GM12878 (cell line): Measurements from ENCODE around the gene RPS3A. TPM values are rescaled to one million over a fixed set of nuclear protein-coding genes. Genes with fewer than 3 reads are reported as not detected.

Source experiments
- BHLHE40 ChIP-seq, 2 experiments: fragments of 450-650 bp in 1 of 2; IDR thresholded peaks; 2 replicates each; pipeline ENCODE4 v1.6.1; 2011 to 2017; ENCODE audit warnings: low read depth in 2 of 2, borderline replicate concordance in 1 of 2, improper control_type of control experiment in 1 of 2, low read length in 1 of 2, mild to moderate bottlenecking in 1 of 2
- CHD1 ChIP-seq: IDR thresholded peaks from 2 replicates; pipeline ENCODE4 v1.6.1; 2012; ENCODE audit warnings: low read depth, low read length, improper control_type of control experiment
- DPF2 ChIP-seq: fragments of 450-650 bp; IDR thresholded peaks from 2 replicates; pipeline ENCODE4 v1.6.1; 2017; ENCODE audit warnings: mild to moderate bottlenecking
- ESRRA ChIP-seq: IDR thresholded peaks from 2 replicates; pipeline ENCODE4 v1.6.1; 2012; ENCODE audit warnings: mild to moderate bottlenecking, low read length, improper control_type of control experiment
- FOXM1 ChIP-seq: IDR thresholded peaks from 2 replicates; pipeline ENCODE4 v1.6.1; 2012; ENCODE audit warnings: low read depth, mild to moderate bottlenecking, inconsistent platforms, low read length, moderate library complexity
- GATAD2B ChIP-seq: fragments of 450-650 bp; conservative IDR thresholded peaks from 2 replicates; pipeline ENCODE4 v1.6.1; 2017; ENCODE audit warnings: low read depth, mild to moderate bottlenecking, moderate library complexity
- JUND ChIP-seq: IDR thresholded peaks from 2 replicates; pipeline ENCODE4 v1.6.1; 2012; ENCODE audit warnings: low read depth, mild to moderate bottlenecking, low read length, improper control_type of control experiment, moderate library complexity
- NFYB ChIP-seq: IDR thresholded peaks from 2 replicates; pipeline ENCODE4 v1.6.1; 2011; ENCODE audit warnings: low read depth, mild to moderate bottlenecking, low read length, improper control_type of control experiment, moderate library complexity; ENCODE audit not compliant: insufficient read depth
- POLR2AphosphoS2 ChIP-seq: IDR thresholded peaks from 2 replicates; pipeline ENCODE4 v1.6.1; 2011; ENCODE audit warnings: low read depth, mild to moderate bottlenecking, low read length, improper control_type of control experiment, moderate library complexity
- RFX5 ChIP-seq: IDR thresholded peaks from 2 replicates; pipeline ENCODE4 v1.6.1; 2011; ENCODE audit warnings: low read depth, low read length, improper control_type of control experiment
- WRNIP1 ChIP-seq: IDR thresholded peaks from 2 replicates; pipeline ENCODE4 v1.6.1; 2011; ENCODE audit warnings: low read depth, low read length, improper control_type of control experiment, borderline replicate concordance
- polyA plus RNA-seq, 11 experiments: library from polyadenylated mRNA; depleted of rRNA in 4 of 11; unstranded in 6 of 11; stranded (reverse) in 5 of 11; fragments of >200 nt; fragmentation: Nextera tagmentation in 4 of 11; fragmentation: Illumina TruSeq in 1 of 11; extraction: Ambion mirVana in 4 of 11; extraction: Trizol in 1 of 11; gene quantifications; 1 replicate in 1 of 11; 2 replicates in 10 of 11; pipeline versions ENCODE4 v1.2.1 to v1.2.3, GENCODE V29; 2011 to 2016; ENCODE audit warnings: inconsistent platforms in 2 of 11, missing spikeins in 2 of 11, low read depth in 1 of 11
- total RNA-seq, 4 experiments: library from RNA; depleted of rRNA in 3 of 4; stranded (reverse); fragments of >200 nt in 3 of 4; fragmentation: Illumina TruSeq in 1 of 4; extraction: Trizol in 1 of 4; gene quantifications; 2 replicates each; pipeline versions ENCODE4 v1.2.1 to v1.2.3, GENCODE V29; 2013 to 2021
- TF ChIP-seq, protein P1 (sequence below): IDR thresholded peaks from 2 replicates; pipeline ENCODE4 v1.6.1; 2011; ENCODE audit warnings: borderline replicate concordance, low read depth, mild to moderate bottlenecking, moderate library complexity, mixed read lengths, low read length; ENCODE audit not compliant: insufficient read depth; ENCODE audit errors: extremely low read length
- TF ChIP-seq, protein P2 (sequence below): fragments of 450-650 bp; IDR thresholded peaks from 2 replicates; pipeline ENCODE4 v1.6.1; 2017; ENCODE audit warnings: borderline replicate concordance
- TF ChIP-seq, protein P3 (sequence below): IDR thresholded peaks from 2 replicates; pipeline ENCODE4 v1.6.1; 2012; ENCODE audit warnings: low read depth, low read length, improper control_type of control experiment
- TF ChIP-seq, protein P4 (sequence below): fragments of 450-650 bp; IDR thresholded peaks from 2 replicates; pipeline ENCODE4 v1.6.1; 2014; ENCODE audit warnings: mild to moderate bottlenecking
- TF ChIP-seq, protein P5 (sequence below): fragments of 150-350 bp; IDR thresholded peaks from 2 replicates; pipeline ENCODE4 v1.6.1; 2016; ENCODE audit warnings: low read depth, low read length
- TF ChIP-seq, protein P6 (sequence below): fragments of 450-650 bp; formaldehyde crosslinking; IDR thresholded peaks from 2 replicates; pipeline ENCODE4 v1.4.0; 2022; ENCODE audit warnings: mild to moderate bottlenecking, moderate library complexity

RPS3A gene
- total and polyA plus RNA-seq, 10 of the 15 experiments (the other 5 are each of a cell fraction or from before 2014, with no cell fraction given) = 1,754 to 5,827 (median 3,527) TPM

DNA sequence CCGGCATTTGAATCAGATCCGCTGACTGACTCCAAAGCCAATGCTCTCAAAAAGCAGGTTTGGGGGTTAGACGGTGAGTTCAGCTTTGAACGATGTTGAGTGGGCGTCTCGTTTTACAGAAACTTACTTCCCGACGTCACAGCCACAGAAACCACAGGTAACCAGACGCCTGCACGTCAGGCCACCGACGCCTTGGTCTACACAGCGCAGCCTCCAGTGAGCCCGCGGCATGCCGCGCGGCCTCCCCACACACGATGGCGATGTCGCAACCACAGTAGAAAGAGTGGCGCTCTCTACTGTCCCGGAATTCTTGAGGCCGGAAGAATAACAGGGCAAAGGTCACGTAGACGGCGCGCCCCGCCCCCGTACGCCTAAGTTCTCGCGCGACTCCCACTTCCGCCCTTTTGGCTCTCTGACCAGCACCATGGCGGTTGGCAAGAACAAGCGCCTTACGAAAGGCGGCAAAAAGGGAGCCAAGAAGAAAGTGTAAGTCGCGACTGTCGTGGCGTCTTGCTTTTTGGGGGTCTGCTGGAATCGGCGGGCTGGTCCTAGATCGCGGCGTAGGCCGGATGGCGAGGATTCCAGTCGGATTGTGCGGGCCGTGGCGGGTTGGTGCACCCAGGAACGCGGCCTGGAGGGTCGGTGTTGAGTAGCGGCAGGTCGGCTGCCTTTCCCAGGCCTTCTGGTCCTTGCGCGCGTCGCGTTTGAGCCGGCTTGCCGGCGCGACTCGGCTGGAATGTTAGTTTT, at the start of gene RPS3A (continued):
- TF ChIP-seq, protein P1, sequence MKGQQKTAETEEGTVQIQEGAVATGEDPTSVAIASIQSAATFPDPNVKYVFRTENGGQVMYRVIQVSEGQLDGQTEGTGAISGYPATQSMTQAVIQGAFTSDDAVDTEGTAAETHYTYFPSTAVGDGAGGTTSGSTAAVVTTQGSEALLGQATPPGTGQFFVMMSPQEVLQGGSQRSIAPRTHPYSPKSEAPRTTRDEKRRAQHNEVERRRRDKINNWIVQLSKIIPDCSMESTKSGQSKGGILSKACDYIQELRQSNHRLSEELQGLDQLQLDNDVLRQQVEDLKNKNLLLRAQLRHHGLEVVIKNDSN = no peak
- TF ChIP-seq DPF2 = no peak; the same call in 1 of the 2 replicates
- peak; percentile 77 to 85; a peak in 3 of 4 replicates for TF ChIP-seq BHLHE40 (IDR thresholded peaks at IDR 0.05; ENCODE audit: borderline replicate concordance in 1 of 2, low read depth in 2 of 2, low read length in 1 of 2)
- TF ChIP-seq, protein P2, sequence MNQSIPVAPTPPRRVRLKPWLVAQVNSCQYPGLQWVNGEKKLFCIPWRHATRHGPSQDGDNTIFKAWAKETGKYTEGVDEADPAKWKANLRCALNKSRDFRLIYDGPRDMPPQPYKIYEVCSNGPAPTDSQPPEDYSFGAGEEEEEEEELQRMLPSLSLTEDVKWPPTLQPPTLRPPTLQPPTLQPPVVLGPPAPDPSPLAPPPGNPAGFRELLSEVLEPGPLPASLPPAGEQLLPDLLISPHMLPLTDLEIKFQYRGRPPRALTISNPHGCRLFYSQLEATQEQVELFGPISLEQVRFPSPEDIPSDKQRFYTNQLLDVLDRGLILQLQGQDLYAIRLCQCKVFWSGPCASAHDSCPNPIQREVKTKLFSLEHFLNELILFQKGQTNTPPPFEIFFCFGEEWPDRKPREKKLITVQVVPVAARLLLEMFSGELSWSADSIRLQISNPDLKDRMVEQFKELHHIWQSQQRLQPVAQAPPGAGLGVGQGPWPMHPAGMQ = 0 out of 2 replicates have a peak, but pooled peaks have one; percentile 8
- no peak for TF ChIP-seq JUND
- TF ChIP-seq GATAD2B = no peak; the same call in 1 of the 2 replicates
- TF ChIP-seq NFYB = no peak
- no peak for TF ChIP-seq CHD1
- no peak; the same call in 1 of the 2 replicates for TF ChIP-seq ESRRA
- TF ChIP-seq RFX5 = 0 out of 2 replicates have a peak, but pooled peaks have one; percentile 31
- TF ChIP-seq FOXM1 = peak; percentile 91
- TF ChIP-seq, protein P3, sequence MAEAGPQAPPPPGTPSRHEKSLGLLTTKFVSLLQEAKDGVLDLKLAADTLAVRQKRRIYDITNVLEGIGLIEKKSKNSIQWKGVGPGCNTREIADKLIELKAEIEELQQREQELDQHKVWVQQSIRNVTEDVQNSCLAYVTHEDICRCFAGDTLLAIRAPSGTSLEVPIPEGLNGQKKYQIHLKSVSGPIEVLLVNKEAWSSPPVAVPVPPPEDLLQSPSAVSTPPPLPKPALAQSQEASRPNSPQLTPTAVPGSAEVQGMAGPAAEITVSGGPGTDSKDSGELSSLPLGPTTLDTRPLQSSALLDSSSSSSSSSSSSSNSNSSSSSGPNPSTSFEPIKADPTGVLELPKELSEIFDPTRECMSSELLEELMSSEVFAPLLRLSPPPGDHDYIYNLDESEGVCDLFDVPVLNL = no peak; the same call in 1 of the 2 replicates
- TF ChIP-seq, protein P4, sequence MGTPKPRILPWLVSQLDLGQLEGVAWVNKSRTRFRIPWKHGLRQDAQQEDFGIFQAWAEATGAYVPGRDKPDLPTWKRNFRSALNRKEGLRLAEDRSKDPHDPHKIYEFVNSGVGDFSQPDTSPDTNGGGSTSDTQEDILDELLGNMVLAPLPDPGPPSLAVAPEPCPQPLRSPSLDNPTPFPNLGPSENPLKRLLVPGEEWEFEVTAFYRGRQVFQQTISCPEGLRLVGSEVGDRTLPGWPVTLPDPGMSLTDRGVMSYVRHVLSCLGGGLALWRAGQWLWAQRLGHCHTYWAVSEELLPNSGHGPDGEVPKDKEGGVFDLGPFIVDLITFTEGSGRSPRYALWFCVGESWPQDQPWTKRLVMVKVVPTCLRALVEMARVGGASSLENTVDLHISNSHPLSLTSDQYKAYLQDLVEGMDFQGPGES = no peak
- TF ChIP-seq, protein P5, sequence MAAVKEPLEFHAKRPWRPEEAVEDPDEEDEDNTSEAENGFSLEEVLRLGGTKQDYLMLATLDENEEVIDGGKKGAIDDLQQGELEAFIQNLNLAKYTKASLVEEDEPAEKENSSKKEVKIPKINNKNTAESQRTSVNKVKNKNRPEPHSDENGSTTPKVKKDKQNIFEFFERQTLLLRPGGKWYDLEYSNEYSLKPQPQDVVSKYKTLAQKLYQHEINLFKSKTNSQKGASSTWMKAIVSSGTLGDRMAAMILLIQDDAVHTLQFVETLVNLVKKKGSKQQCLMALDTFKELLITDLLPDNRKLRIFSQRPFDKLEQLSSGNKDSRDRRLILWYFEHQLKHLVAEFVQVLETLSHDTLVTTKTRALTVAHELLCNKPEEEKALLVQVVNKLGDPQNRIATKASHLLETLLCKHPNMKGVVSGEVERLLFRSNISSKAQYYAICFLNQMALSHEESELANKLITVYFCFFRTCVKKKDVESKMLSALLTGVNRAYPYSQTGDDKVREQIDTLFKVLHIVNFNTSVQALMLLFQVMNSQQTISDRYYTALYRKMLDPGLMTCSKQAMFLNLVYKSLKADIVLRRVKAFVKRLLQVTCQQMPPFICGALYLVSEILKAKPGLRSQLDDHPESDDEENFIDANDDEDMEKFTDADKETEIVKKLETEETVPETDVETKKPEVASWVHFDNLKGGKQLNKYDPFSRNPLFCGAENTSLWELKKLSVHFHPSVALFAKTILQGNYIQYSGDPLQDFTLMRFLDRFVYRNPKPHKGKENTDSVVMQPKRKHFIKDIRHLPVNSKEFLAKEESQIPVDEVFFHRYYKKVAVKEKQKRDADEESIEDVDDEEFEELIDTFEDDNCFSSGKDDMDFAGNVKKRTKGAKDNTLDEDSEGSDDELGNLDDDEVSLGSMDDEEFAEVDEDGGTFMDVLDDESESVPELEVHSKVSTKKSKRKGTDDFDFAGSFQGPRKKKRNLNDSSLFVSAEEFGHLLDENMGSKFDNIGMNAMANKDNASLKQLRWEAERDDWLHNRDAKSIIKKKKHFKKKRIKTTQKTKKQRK = no peak
- peak; percentile 97 for TF ChIP-seq POLR2AphosphoS2
- TF ChIP-seq, protein P6, sequence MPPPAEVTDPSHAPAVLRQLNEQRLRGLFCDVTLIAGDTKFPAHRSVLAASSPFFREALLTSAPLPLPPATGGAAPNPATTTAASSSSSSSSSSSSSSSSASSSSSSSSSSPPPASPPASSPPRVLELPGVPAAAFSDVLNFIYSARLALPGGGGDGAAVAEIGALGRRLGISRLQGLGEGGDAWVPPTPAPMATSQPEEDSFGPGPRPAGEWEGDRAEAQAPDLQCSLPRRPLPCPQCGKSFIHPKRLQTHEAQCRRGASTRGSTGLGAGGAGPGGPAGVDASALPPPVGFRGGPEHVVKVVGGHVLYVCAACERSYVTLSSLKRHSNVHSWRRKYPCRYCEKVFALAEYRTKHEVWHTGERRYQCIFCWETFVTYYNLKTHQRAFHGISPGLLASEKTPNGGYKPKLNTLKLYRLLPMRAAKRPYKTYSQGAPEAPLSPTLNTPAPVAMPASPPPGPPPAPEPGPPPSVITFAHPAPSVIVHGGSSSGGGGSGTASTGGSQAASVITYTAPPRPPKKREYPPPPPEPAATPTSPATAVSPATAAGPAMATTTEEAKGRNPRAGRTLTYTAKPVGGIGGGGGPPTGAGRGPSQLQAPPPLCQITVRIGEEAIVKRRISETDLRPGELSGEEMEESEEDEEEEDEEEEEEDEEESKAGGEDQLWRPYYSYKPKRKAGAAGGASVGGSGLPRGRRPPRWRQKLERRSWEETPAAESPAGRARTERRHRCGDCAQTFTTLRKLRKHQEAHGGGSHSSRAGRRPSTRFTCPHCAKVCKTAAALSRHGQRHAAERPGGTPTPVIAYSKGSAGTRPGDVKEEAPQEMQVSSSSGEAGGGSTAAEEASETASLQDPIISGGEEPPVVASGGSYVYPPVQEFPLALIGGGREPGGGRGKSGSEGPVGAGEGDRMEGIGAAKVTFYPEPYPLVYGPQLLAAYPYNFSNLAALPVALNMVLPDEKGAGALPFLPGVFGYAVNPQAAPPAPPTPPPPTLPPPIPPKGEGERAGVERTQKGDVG (CRISPR knock-in tag) = no peak
- no peak; the same call in 1 of the 2 replicates for TF ChIP-seq WRNIP1
